T follicular helper cell (primary cell): ENCODE data around the gene BRINP2.

Source experiments
- DNase-seq: peaks from one replicate; pipeline ENCODE4 v3.0.0-alpha.2; 2020; ENCODE audit warnings: low read depth

BRINP2 gene

GRCh38 chr1:177219554-177220458 lies 49.0 kb downstream of the BRINP2 start:
- no peak for DNase-seq

- no peak for DNase-seq
These were observed 52.6 kb downstream of the BRINP2 start for GRCh38 chr1:177223359-177223758.

- no peak for DNase-seq
These were observed 57.4 kb downstream of the BRINP2 start for GRCh38 chr1:177227978-177228692.

GRCh38 chr1:177228693-177229065 lies 57.9 kb downstream of the BRINP2 start:
- DNase-seq, result no peak

- no peak for DNase-seq
These were observed 59.0 kb downstream of the BRINP2 start for GRCh38 chr1:177229781-177230180.

- DNase-seq, result no peak
These were observed 59.7 kb downstream of the BRINP2 start for GRCh38 chr1:177230228-177231016.

GRCh38 chr1:177235350-177235749 lies 64.6 kb downstream of the BRINP2 start:
- DNase-seq, result no peak

GRCh38 chr1:177236962-177237361 lies 66.2 kb downstream of the BRINP2 start:
- no peak for DNase-seq

- no peak for DNase-seq
These were observed 68.2 kb downstream of the BRINP2 start for GRCh38 chr1:177238967-177239366.

GRCh38 chr1:177239792-177240191 lies 69.0 kb downstream of the BRINP2 start:
- no peak for DNase-seq

GRCh38 chr1:177243773-177244172 lies 73.0 kb downstream of the BRINP2 start:
- no peak for DNase-seq

GRCh38 chr1:177246710-177247580 lies 76.2 kb downstream of the BRINP2 start:
- no peak for DNase-seq

GRCh38 chr1:177247623-177248176 lies 76.9 kb downstream of the BRINP2 start:
- no peak for DNase-seq

GRCh38 chr1:177248258-177248657 lies 77.5 kb downstream of the BRINP2 start:
- DNase-seq, result no peak

- DNase-seq, result no peak
These were observed 78.5 kb downstream of the BRINP2 start for GRCh38 chr1:177249231-177249630.

- no peak for DNase-seq
These were observed 82.1 kb downstream of the BRINP2 start for GRCh38 chr1:177252877-177253276.

- DNase-seq, result no peak
These were observed 84.7 kb downstream of the BRINP2 start for GRCh38 chr1:177255411-177255810.

- no peak for DNase-seq
These were observed 85.7 kb downstream of the BRINP2 start for GRCh38 chr1:177256153-177257075.

GRCh38 chr1:177257128-177257527 lies 86.4 kb downstream of the BRINP2 start:
- DNase-seq, result no peak

- DNase-seq, result no peak
These were observed 86.8 kb downstream of the BRINP2 start for GRCh38 chr1:177257576-177257975.
